ENCODE measurements around the gene SUN5.
A peak's percentile ranks its signal among the peaks of the same experiment; 100 is the strongest.

SUN5 gene

GRCh38 chr20:33014336-33015113 is 10.3 kb upstream of the SUN5 start:
- Mint-ChIP-seq H3K27ac (no peak overlapping the region), H3K4me1 (ENCODE audit: low read depth in 2 of 2) (peaks cover 0 to 3% of the 10 kb centered on the region in 2 donors), H3K27me3 (peaks cover 6 to 19% of the 10 kb centered on the region in 2 donors), H3K9me3 (no peaks in the 10 kb centered on the region), H3K36me3 (ENCODE audit: insufficient read depth) (no peaks in the 10 kb centered on the region), H3K4me3 (no peak overlapping the region)
- no peak for ATAC-seq (replicated peaks)
- DNase-seq = no peak

- H3K4me3 Mint-ChIP-seq = no peak overlapping the region
- no peak overlapping the region for H3K27ac Mint-ChIP-seq
- no peaks in the 10 kb centered on the region for H3K9me3 Mint-ChIP-seq
- H3K36me3 Mint-ChIP-seq (ENCODE audit: insufficient read depth) = no peaks in the 10 kb centered on the region
- DNase-seq = no peak
- peaks cover 0 to 3% of the 10 kb centered on the region in 2 donors for H3K4me1 Mint-ChIP-seq (ENCODE audit: low read depth in 2 of 2)
- no peak for ATAC-seq (replicated peaks)
- H3K27me3 Mint-ChIP-seq = peaks cover 6 to 19% of the 10 kb centered on the region in 2 donors
Observed at GRCh38 chr20:33013701-33014326, 9.6 kb upstream of the SUN5 start.

- H3K4me3 Mint-ChIP-seq = no peak overlapping the region
- no peaks in the 10 kb centered on the region for H3K36me3 Mint-ChIP-seq (ENCODE audit: insufficient read depth)
- no peak for ATAC-seq (replicated peaks)
- H3K27ac Mint-ChIP-seq = peak overlapping the region in 1 of 2 donors; percentile 16
- no peak for DNase-seq
- H3K4me1 Mint-ChIP-seq (ENCODE audit: low read depth in 2 of 2) = peaks cover 0 to 3% of the 10 kb centered on the region in 2 donors
- peaks cover 6 to 19% of the 10 kb centered on the region in 2 donors for H3K27me3 Mint-ChIP-seq
- H3K9me3 Mint-ChIP-seq = no peaks in the 10 kb centered on the region
Observed at GRCh38 chr20:33012327-33013189, 8.3 kb upstream of the SUN5 start.

GRCh38 chr20:33010674-33011449 is 6.6 kb upstream of the SUN5 start:
- H3K4me3 Mint-ChIP-seq = no peak overlapping the region
- peak overlapping the region in 1 of 2 donors; percentile 44 for H3K27ac Mint-ChIP-seq
- DNase-seq (no peak), ATAC-seq (replicated peaks) (no peak)
- no peaks in the 10 kb centered on the region for H3K36me3 Mint-ChIP-seq (ENCODE audit: insufficient read depth)
- H3K27me3 Mint-ChIP-seq = peaks cover 6 to 10% of the 10 kb centered on the region in 2 donors
- H3K9me3 Mint-ChIP-seq = no peaks in the 10 kb centered on the region
- no peaks in the 10 kb centered on the region for H3K4me1 Mint-ChIP-seq (ENCODE audit: low read depth in 2 of 2)

DNA sequence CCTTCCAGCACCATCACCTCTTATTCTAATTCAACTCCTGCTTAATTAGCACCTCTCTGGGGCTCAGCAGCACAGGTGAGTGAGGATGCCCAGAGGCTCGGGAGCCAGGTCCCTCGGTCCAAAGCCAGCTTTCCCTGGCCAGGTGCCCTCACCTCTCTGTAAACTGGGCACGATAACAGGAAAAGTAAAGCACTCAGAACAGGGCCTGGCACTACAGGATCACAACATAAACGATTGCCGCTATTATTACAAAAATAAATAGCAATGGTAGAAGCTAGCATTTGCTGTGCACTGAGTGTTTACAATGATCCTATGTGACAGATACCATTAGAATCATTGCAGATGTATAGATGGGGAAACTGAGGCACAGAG is 5.9 kb upstream of the SUN5 start:
- peaks cover 2 to 3% of the 10 kb centered on the region in 2 donors for H3K4me1 Mint-ChIP-seq (ENCODE audit: low read depth in 2 of 2)
- no peak for DNase-seq
- no peak overlapping the region for H3K4me3 Mint-ChIP-seq
- H3K36me3 Mint-ChIP-seq (ENCODE audit: insufficient read depth) = no peaks in the 10 kb centered on the region
- H3K9me3 Mint-ChIP-seq = peaks cover 3 to 4% of the 10 kb centered on the region in 2 donors
- peaks cover under 1 to 10% of the 10 kb centered on the region in 2 donors for H3K27me3 Mint-ChIP-seq
- peak overlapping the region in 1 of 2 donors; percentile 44 for H3K27ac Mint-ChIP-seq
- ATAC-seq (replicated peaks) = no peak

GRCh38 chr20:33009214-33010132 is 5.2 kb upstream of the SUN5 start:
- Mint-ChIP-seq H3K4me3 (no peak overlapping the region), H3K4me1 (ENCODE audit: low read depth in 2 of 2) (peaks cover 3% of the 10 kb centered on the region in 2 donors), H3K9me3 (peaks cover 3 to 6% of the 10 kb centered on the region in 2 donors), H3K27me3 (peaks cover 0 to 10% of the 10 kb centered on the region in 2 donors), H3K27ac (peak overlapping the region in 1 of 2 donors; percentile 22), H3K36me3 (ENCODE audit: insufficient read depth) (no peaks in the 10 kb centered on the region)
- no peak for DNase-seq
- no peak for ATAC-seq (replicated peaks)

DNA sequence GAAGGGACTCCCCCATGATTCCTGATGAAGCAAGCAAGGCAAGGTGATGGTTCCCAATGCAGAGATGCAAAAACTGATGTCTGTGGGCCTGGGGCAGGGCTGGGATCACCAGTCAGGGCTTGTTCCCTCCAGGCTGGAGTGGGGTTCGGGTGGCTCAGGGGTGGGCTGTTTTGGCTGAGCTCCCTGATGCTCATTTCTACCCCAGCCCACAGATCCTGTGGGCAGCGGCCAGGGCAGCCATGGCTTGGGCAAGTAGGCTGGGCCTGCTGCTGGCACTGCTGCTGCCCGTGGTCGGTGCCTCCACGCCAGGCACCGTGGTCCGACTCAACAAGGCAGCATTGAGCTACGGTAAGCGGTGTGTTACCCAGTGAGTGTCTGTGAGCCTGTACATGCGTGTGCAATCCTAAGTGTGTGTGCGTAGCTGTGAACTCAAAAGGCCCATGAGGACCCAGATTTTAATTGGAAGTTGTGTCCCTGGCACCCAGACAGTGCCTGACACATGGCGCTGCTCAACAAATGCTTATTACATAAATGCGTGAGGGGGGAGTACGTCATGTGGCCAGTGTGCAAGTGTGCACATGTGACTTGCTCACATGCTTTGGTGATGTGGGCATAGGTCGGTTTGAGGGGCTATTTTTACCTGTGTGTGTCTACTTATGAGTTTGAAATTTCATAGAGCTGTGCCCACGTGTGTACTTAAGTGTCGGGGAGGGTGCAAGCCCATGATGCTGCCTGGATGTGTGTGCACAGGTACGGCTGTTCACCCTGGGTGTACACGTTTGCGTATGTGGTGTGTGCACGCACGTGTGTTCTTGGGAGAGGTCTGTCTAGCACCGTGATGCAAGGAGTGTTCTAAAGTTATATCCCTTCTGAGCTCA is 4.3 kb upstream of the SUN5 start:
- Mint-ChIP-seq H3K9me3 (peaks cover 3 to 6% of the 10 kb centered on the region in 2 donors), H3K4me1 (ENCODE audit: low read depth in 2 of 2) (peaks cover 3 to 6% of the 10 kb centered on the region in 2 donors), H3K27me3 (peaks cover 0 to 10% of the 10 kb centered on the region in 2 donors), H3K4me3 (no peak overlapping the region), H3K27ac (peak overlapping the region in 1 of 2 donors; percentile 22), H3K36me3 (ENCODE audit: insufficient read depth) (no peaks in the 10 kb centered on the region)
- DNase-seq (no peak), ATAC-seq (replicated peaks) (no peak)

- Mint-ChIP-seq H3K4me3 (no peak within 1 kb of the TSS), H3K36me3 (ENCODE audit: insufficient read depth) (no peaks in the 10 kb centered on the region), H3K27ac (no peak within 1 kb of the TSS), H3K4me1 (ENCODE audit: low read depth in 2 of 2) (peaks cover 3 to 6% of the 10 kb centered on the region in 2 donors), H3K9me3 (peaks cover 3 to 6% of the 10 kb centered on the region in 2 donors), H3K27me3 (peaks cover 0 to 10% of the 10 kb centered on the region in 2 donors)
- ATAC-seq (replicated peaks) (no peak), DNase-seq (no peak)
Observed at GRCh38 chr20:33007376-33008335, 3.4 kb upstream of the SUN5 start, which contains the start of gene BPIFB2. Gene BPIFB2, plus strand, starts transcription at chr20:33007704. Its CDS starts 871 bp downstream, at chr20:33008575.

DNA sequence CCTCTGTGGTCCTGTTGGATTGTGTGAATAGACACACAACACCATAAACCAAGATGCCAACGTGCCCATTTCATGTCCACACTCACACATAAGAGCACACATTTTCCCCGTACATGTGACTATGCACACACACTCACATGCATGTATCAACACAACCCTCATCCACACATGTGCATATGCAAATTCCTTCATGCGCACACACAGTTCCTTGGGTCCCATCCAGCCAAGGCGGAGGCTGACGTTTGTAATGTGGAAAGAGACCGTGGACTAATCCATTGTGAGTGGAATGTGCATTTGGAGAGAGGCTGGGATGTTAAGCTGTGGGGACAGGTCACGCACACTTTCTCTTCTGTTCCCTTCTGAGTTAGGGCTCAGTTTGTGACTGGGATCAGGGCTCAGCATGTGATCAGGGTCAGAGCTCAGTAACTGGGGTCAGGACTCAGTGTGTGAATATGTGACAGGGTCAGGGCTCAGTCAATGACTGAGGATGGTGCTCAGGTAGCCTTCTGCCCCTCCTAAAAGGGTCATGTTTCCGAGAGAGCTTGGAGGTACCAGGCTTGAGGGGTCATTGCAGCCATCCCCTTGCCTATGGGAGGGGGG is 2.6 kb upstream of the SUN5 start:
- DNase-seq (no peak), ATAC-seq (replicated peaks) (no peak)
- H3K27me3 Mint-ChIP-seq = peaks cover 0 to 10% of the 10 kb centered on the region in 2 donors
- peaks cover 3 to 6% of the 10 kb centered on the region in 2 donors for H3K9me3 Mint-ChIP-seq
- H3K36me3 Mint-ChIP-seq (ENCODE audit: insufficient read depth) = no peaks in the 10 kb centered on the region
- peaks cover 3 to 7% of the 10 kb centered on the region in 2 donors for H3K4me1 Mint-ChIP-seq (ENCODE audit: low read depth in 2 of 2)
- H3K27ac Mint-ChIP-seq = no peak overlapping the region
- no peak overlapping the region for H3K4me3 Mint-ChIP-seq
